Neural cell (in vitro differentiated cells): ENCODE data around the gene NRN1. TPM values are rescaled to one million over a fixed set of nuclear protein-coding genes. Genes with fewer than 3 reads are reported as not detected.

Experiments used
- H2AFZ ChIP-seq: fragments of 200-600, 300-800 bp; sonication (generic), shearing (Covaris generic); 2 replicates; pipeline ENCODE4 v1.6.0; 2014; ENCODE audit warnings: low read depth, mild to moderate bottlenecking, antibody characterized with exemption, low read length, moderate library complexity
- H3F3A ChIP-seq: fragments of 200-600 bp; shearing (Covaris generic); 2 replicates; pipeline ENCODE4 v1.6.1; 2016; ENCODE audit warnings: mild to moderate bottlenecking, moderate library complexity, mixed read lengths, antibody characterized with exemption, low read length; ENCODE audit not compliant: insufficient read depth, poor library complexity, severe bottlenecking
- H3K27ac ChIP-seq: fragments of 200-600, 300-800 bp; sonication (generic), shearing (Covaris generic); 2 replicates; pipeline ENCODE4 v1.5.1; 2014; ENCODE audit warnings: mild to moderate bottlenecking, low read length, moderate library complexity
- H3K27me3 ChIP-seq: fragments of 300-800, 200-600 bp; sonication (generic), shearing (Covaris generic); 2 replicates; pipeline ENCODE4 v1.6.0; 2014; ENCODE audit warnings: mild to moderate bottlenecking, low read depth, low read length, moderate library complexity; ENCODE audit not compliant: insufficient read depth
- H3K36me3 ChIP-seq: fragments of 300-800, 200-600 bp; sonication (generic), shearing (Covaris generic); 2 replicates; pipeline ENCODE4 v1.5.1; 2014; ENCODE audit warnings: mild to moderate bottlenecking, antibody characterized with exemption, low read length, moderate library complexity; ENCODE audit not compliant: insufficient read depth
- H3K4me2 ChIP-seq: fragments of 300-800, 200-600 bp; sonication (generic), shearing (Covaris generic); 2 replicates; pipeline ENCODE4 v1.6.0; 2014; ENCODE audit warnings: mild to moderate bottlenecking, low read length
- H3K4me3 ChIP-seq: fragments of 300-800, 200-600 bp; sonication (generic), shearing (Covaris generic); 2 replicates; pipeline ENCODE4 v1.5.1; 2014; ENCODE audit warnings: mild to moderate bottlenecking, low read length, moderate library complexity
- H3K79me2 ChIP-seq: fragments of 200-600 bp; shearing (Covaris generic); replicated peaks from 2 replicates; pipeline ENCODE4 v1.6.0; 2014; ENCODE audit warnings: mild to moderate bottlenecking, low read length, moderate library complexity; ENCODE audit not compliant: insufficient read depth
- H3K9ac ChIP-seq: fragments of 300-800, 200-600 bp; sonication (generic), shearing (Covaris generic); 2 replicates; pipeline ENCODE4 v1.6.1; 2016; ENCODE audit warnings: mild to moderate bottlenecking, low read length, mixed read lengths
- H3K9me2 ChIP-seq: fragments of 200-600 bp; shearing (Covaris generic); 2 replicates; pipeline ENCODE4 v1.6.1; 2016; ENCODE audit warnings: mild to moderate bottlenecking, low read length, mixed read lengths; ENCODE audit not compliant: insufficient read depth
- H3K9me3 ChIP-seq: fragments of 200-600, 300-800 bp; sonication (generic), shearing (Covaris generic); 2 replicates; pipeline ENCODE4 v1.6.1; 2016; ENCODE audit warnings: mild to moderate bottlenecking, mixed run types, low read length, moderate library complexity, mixed read lengths
- H4K20me1 ChIP-seq: fragments of 200-600 bp; shearing (Covaris generic); 2 replicates; pipeline ENCODE4 v1.6.1; 2016; ENCODE audit warnings: mild to moderate bottlenecking, mixed run types; ENCODE audit not compliant: insufficient read depth
- CTCF ChIP-seq: fragments of 450-650 bp; IDR thresholded peaks from 2 replicates; pipeline ENCODE4 v1.5.1; 2014; ENCODE audit warnings: antibody characterized with exemption, mild to moderate bottlenecking, moderate library complexity; ENCODE audit not compliant: poor library complexity, severe bottlenecking
- EP300 ChIP-seq: fragments of 450-650 bp; conservative IDR thresholded peaks from 2 replicates; pipeline ENCODE4 v1.6.1; 2014; ENCODE audit warnings: antibody characterized with exemption, mild to moderate bottlenecking, moderate library complexity; ENCODE audit not compliant: poor library complexity, severe bottlenecking
- EZH2 ChIP-seq: fragments of 200-600, 300-800 bp; shearing (Covaris generic), sonication (generic); IDR thresholded peaks from 2 replicates; pipeline ENCODE4 v1.6.1; 2014; ENCODE audit warnings: antibody characterized with exemption, low read length, borderline replicate concordance, mild to moderate bottlenecking; ENCODE audit not compliant: insufficient read depth, poor library complexity, severe bottlenecking
- MXI1 ChIP-seq: fragments of 450-650 bp; conservative IDR thresholded peaks from 2 replicates; pipeline ENCODE4 v1.6.1; 2014; ENCODE audit warnings: antibody characterized with exemption, mild to moderate bottlenecking; ENCODE audit not compliant: poor library complexity, severe bottlenecking
- POLR2AphosphoS5 ChIP-seq: IDR thresholded peaks from 2 replicates; pipeline ENCODE4 v1.6.1; 2012
- RAD21 ChIP-seq: fragments of 450-650 bp; conservative IDR thresholded peaks from 2 replicates; pipeline ENCODE4 v1.6.1; 2014; ENCODE audit warnings: antibody characterized with exemption, mild to moderate bottlenecking, moderate library complexity
- REST ChIP-seq: IDR thresholded peaks from 2 replicates; pipeline ENCODE4 v1.6.1; 2012; ENCODE audit warnings: borderline replicate concordance
- SMC3 ChIP-seq: fragments of 450-650 bp; conservative IDR thresholded peaks from 2 replicates; pipeline ENCODE4 v1.6.1; 2014; ENCODE audit warnings: antibody characterized with exemption, mild to moderate bottlenecking, moderate library complexity; ENCODE audit not compliant: poor library complexity
- TAF1 ChIP-seq: IDR thresholded peaks from 2 replicates; pipeline ENCODE4 v1.6.1; 2012; ENCODE audit warnings: low read depth
- polyA plus RNA-seq: library from polyadenylated mRNA; depleted of rRNA; stranded (reverse); fragments of >200 nt; gene quantifications from 2 replicates; pipeline ENCODE4 v1.2.3, GENCODE V29; 2014

The NRN1 gene
- polyA plus RNA-seq, 1 donor from 2014 or later, result 3.5 TPM

GRCh38 chr6:6037179-6037578, 30.5 kb upstream of the NRN1 start:
- Histone ChIP-seq H3K9me3 (no peaks in the 10 kb centered on the region), H3F3A (no peaks in the 10 kb centered on the region), H3K9me2 (no peaks in the 10 kb centered on the region), H3K27me3 (no peaks in the 10 kb centered on the region), H2AFZ (no peak overlapping the region), H3K79me2 (no peaks in the 10 kb centered on the region), H3K36me3 (no peaks in the 10 kb centered on the region), H3K27ac (no peak overlapping the region), H3K4me2 (no peak overlapping the region), H4K20me1 (no peaks in the 10 kb centered on the region), H3K9ac (no peak overlapping the region), H3K4me3 (no peak overlapping the region)
- no peak for TF ChIP-seq EZH2
- no peak for TF ChIP-seq CTCF
- no peak for TF ChIP-seq REST
- no peak for TF ChIP-seq TAF1
- TF ChIP-seq POLR2AphosphoS5, result no peak
- no peak for TF ChIP-seq SMC3
- no peak for TF ChIP-seq RAD21
- no peak for TF ChIP-seq EP300
- TF ChIP-seq MXI1, result no peak

- no peaks in the 10 kb centered on the region for H3K79me2 ChIP-seq
- no peaks in the 10 kb centered on the region for H4K20me1 ChIP-seq
- H3K9ac ChIP-seq, result no peak overlapping the region
- TF ChIP-seq RAD21, result no peak
- TF ChIP-seq SMC3, result no peak
- TF ChIP-seq POLR2AphosphoS5, result no peak
- no peak for TF ChIP-seq EP300
- no peak for TF ChIP-seq EZH2
- no peak for TF ChIP-seq CTCF
- no peak for TF ChIP-seq REST
- TF ChIP-seq TAF1, result no peak
- TF ChIP-seq MXI1, result no peak
- no peak overlapping the region for H3K4me2 ChIP-seq
- no peaks in the 10 kb centered on the region for H3K9me3 ChIP-seq
- H3K9me2 ChIP-seq, result no peaks in the 10 kb centered on the region
- H3K27me3 ChIP-seq, result no peaks in the 10 kb centered on the region
- no peaks in the 10 kb centered on the region for H3F3A ChIP-seq
- H3K36me3 ChIP-seq, result no peaks in the 10 kb centered on the region
- H2AFZ ChIP-seq, result no peak overlapping the region
- H3K4me3 ChIP-seq, result no peak overlapping the region
- H3K27ac ChIP-seq, result no peak overlapping the region
Measured at GRCh38 chr6:6033858-6034257, 27.1 kb upstream of the NRN1 start.
